Tibial nerve (tissue), 4 donors: Measurements from ENCODE around the gene HEMK1. TPM values are rescaled to one million over a fixed set of nuclear protein-coding genes. Genes with fewer than 3 reads are reported as not detected.

Source experiments
- DNase-seq, 2 donors: peaks; one replicate each; pipeline ENCODE4 v3.0.0-alpha.2; 2019; ENCODE audit warnings: low spot score in 2 of 2
- H3K27ac ChIP-seq, 4 donors: fragments of 200-600 bp; sonication (generic) in 3 of 4; one replicate each; pipeline ENCODE4 v1.5.1; 2017 to 2019; ENCODE audit warnings: mild to moderate bottlenecking in 1 of 4
- H3K27me3 ChIP-seq, 2 donors: fragments of 200-600 bp; sonication (generic) in 1 of 2; one replicate each; pipeline versions ENCODE4 v1.5.1 to v1.6.0; 2017 to 2019
- H3K36me3 ChIP-seq, 3 donors: fragments of 200-600 bp; sonication (generic); one replicate each; pipeline ENCODE4 v1.5.1; 2018 to 2019
- H3K4me1 ChIP-seq, 4 donors: fragments of 200-600 bp; sonication (generic) in 3 of 4; one replicate each; pipeline ENCODE4 v1.5.1; 2017 to 2019
- H3K4me3 ChIP-seq, 4 donors: fragments of 200-600 bp; sonication (generic) in 3 of 4; one replicate each; pipeline ENCODE4 v1.5.1; 2017 to 2019; ENCODE audit warnings: mild to moderate bottlenecking in 1 of 4, moderate library complexity in 1 of 4
- H3K9me3 ChIP-seq, 4 donors: fragments of 200-600 bp; sonication (generic) in 3 of 4; one replicate each; pipeline ENCODE4 v1.5.1; 2017 to 2019
- CTCF ChIP-seq, 5 experiments: fragments of 200-600 bp in 3 of 5; fragments of 450-650 bp in 2 of 5; sonication (generic) in 3 of 5; IDR thresholded peaks; one replicate each; pipeline ENCODE4 v1.5.1; 2016 to 2019; ENCODE audit warnings: antibody characterized with exemption in 5 of 5, mild to moderate bottlenecking in 3 of 5, moderate library complexity in 2 of 5
- EP300 ChIP-seq, 2 donors: sonication (generic); formaldehyde crosslinking; IDR thresholded peaks; one replicate each; pipeline ENCODE4 v1.6.1; 2017; ENCODE audit warnings: antibody characterized with exemption in 2 of 2, mild to moderate bottlenecking in 1 of 2
- POLR2A ChIP-seq, 2 donors: fragments of 450-650 bp; IDR thresholded peaks; one replicate each; pipeline ENCODE4 v1.6.1; 2017; ENCODE audit warnings: antibody characterized with exemption in 2 of 2, mild to moderate bottlenecking in 2 of 2, moderate library complexity in 2 of 2
- WGBS, 2 donors: methylation state at CpG; one replicate each; pipeline ENCODE4 v1.1.5; 2018; 5-methylcytosine and 5-hydroxymethylcytosine counted together
- total RNA-seq, 4 donors: library from RNA; depleted of rRNA; stranded (reverse); fragments of >200 nt; gene quantifications; one replicate each; pipeline ENCODE4 v1.1.0, GENCODE V29; 2016

Gene HEMK1
- total RNA-seq, 4 donors from 2014 or later, result 6.9 to 10.2 (median 8.8) TPM

- TF ChIP-seq EP300 (IDR thresholded peaks at IDR 0.05) (no peak), POLR2A (IDR thresholded peaks at IDR 0.05) (no peak), CTCF (IDR thresholded peaks at IDR 0.05) (no peak)
- Histone ChIP-seq H3K36me3 (peaks cover 0 to 66% (median 0%) of the 10 kb centered on the region in 3 donors), H3K27me3 (no peaks in the 10 kb centered on the region), H3K4me1 (peaks cover 0 to 17% (median 9%) of the 10 kb centered on the region in 4 donors), H3K27ac (no peak overlapping the region), H3K4me3 (no peak overlapping the region), H3K9me3 (no peaks in the 10 kb centered on the region)
- 70 to 77% methylated on average over 2 of the region's 2 CpGs for WGBS, 2 donors
- no peak for DNase-seq
These were observed 6.5 kb upstream of the HEMK1 start for GRCh38 chr3:50562861-50563260.

DNA sequence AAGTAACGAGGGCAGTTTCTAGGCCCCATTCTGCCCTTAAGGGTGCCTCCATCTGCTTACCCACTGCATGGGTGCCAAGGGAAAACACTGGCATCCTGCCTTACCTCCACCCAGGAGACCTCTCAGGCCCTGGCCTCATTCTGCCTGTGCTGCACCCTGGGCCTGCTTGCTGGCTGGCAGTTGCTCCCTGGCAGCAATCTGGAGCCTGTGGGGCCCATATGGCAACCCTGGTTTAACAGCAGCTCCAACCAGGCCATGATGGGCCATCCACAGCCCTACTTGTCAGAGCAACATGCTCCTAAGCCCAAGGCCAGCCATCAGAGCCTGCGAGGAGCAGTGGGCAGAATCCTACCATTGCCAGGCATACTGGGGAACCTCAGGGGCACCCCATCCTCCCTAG lies 5.5 kb upstream of the HEMK1 start:
- no peak for DNase-seq
- 69 to 80% methylated on average over 2 of the region's 2 CpGs for WGBS, 2 donors
- Histone ChIP-seq H3K4me3 (no peak overlapping the region), H3K4me1 (peaks cover 0 to 27% (median 10%) of the 10 kb centered on the region in 4 donors), H3K27me3 (no peaks in the 10 kb centered on the region), H3K36me3 (peaks cover 0 to 60% (median 0%) of the 10 kb centered on the region in 3 donors), H3K27ac (no peak overlapping the region), H3K9me3 (no peaks in the 10 kb centered on the region)
- TF ChIP-seq EP300 (IDR thresholded peaks at IDR 0.05) (no peak), CTCF (IDR thresholded peaks at IDR 0.05) (no peak), POLR2A (IDR thresholded peaks at IDR 0.05) (no peak)

DNA sequence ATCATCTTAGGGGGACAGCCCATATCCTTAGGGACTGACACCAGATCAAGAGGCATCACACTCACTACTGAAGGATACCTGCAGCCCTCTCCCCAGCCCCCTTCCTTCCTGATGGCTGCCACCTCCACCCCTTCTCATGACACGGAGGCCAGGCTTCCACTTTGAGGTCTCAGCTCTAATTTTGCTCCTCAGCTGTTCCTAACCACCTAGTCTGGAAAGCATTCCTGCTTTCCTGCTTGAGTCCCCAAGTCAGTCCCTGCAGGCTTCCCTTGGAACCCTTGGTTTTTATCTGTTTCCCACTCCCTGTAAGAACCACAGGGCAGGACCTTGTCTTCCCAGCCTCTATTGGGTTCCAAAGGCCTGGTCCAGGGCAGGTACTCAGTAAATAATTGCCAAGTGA lies 5.0 kb upstream of the HEMK1 start:
- 83 to 88% methylated on average over 1 of the region's 1 CpG for WGBS, 2 donors

GRCh38 chr3:50567011-50567385 lies 2.3 kb upstream of the HEMK1 start:
- Histone ChIP-seq H3K27ac (peak overlapping the region; percentile 70 to 96 (median 88)), H3K27me3 (no peaks in the 10 kb centered on the region), H3K9me3 (no peaks in the 10 kb centered on the region), H3K36me3 (peaks cover 0 to 31% (median 0%) of the 10 kb centered on the region in 3 donors), H3K4me1 (peaks cover 0 to 50% (median 20%) of the 10 kb centered on the region in 4 donors), H3K4me3 (peak overlapping the region; percentile 49 to 82 (median 66))
- DNase-seq, result no peak
- no peak for TF ChIP-seq POLR2A (IDR thresholded peaks at IDR 0.05)
- no peak for TF ChIP-seq EP300 (IDR thresholded peaks at IDR 0.05)
- TF ChIP-seq CTCF (IDR thresholded peaks at IDR 0.05), result no peak
- 10 to 19% methylated on average over 11 of the region's 11 CpGs for WGBS, 2 donors

More for the DNA sequence above, 5.0 kb upstream of the HEMK1 start:
- Histone ChIP-seq H3K36me3 (peaks cover 0 to 56% (median 0%) of the 10 kb centered on the region in 3 donors), H3K9me3 (no peaks in the 10 kb centered on the region), H3K4me3 (no peak overlapping the region), H3K27me3 (no peaks in the 10 kb centered on the region), H3K4me1 (peaks cover 0 to 27% (median 10%) of the 10 kb centered on the region in 4 donors), H3K27ac (no peak overlapping the region)
- no peak for TF ChIP-seq POLR2A (IDR thresholded peaks at IDR 0.05)
- TF ChIP-seq EP300 (IDR thresholded peaks at IDR 0.05), result no peak
- no peak for TF ChIP-seq CTCF (IDR thresholded peaks at IDR 0.05)
- DNase-seq, result no peak

DNA sequence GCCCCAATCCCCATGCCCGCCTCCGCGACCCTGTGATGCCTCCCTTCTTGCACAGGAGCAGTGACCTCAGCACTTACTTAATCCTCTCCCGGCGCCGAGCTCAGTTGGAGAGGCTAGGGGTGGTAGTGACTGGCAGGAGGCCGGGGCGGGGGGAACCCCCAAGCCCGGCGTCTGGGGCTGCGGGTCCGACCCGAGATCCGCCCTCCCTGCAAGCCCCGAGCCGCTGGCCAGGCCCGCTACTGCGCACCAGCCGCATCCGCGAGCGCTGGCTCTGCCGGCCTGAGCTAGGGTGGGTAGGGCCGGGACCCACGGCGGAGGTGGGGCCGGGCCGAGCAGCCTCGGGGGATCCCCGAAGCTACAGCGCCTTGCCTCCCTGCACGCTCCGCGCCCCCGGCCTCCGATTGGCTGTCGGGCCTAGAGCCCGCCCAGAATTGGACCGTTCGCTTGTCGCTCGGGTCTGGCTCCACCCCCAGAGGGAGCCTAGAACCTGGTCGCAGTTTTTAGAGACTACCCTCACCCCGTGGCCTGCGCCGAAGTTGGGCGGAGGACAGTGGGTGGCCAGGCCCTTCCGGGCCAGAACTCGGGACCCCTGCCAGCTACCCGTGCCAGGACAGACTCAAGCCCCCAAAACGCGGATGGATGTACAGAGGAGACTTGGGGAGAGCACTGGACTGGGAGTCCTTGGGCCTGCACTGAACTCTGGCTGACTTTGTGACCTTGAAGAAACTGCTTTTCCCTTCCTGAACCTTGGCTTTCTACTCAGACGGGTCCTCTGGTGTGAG lies 1.7 kb upstream of the HEMK1 start, which contains the start of gene C3orf18:
Gene C3orf18, minus strand, starts transcription at position 362 of the 782 bp plus-strand sequence. CDS start 2,048 bp downstream, outside the sequence.
- H3K36me3 ChIP-seq, result peaks cover 0 to 27% (median 0%) of the 10 kb centered on the region in 3 donors
- TF ChIP-seq EP300 (IDR thresholded peaks at IDR 0.05) (peak; percentile 18 to 54), CTCF (IDR thresholded peaks at IDR 0.05) (no peak), POLR2A (IDR thresholded peaks at IDR 0.05) (peak in 1 of 2 donors; percentile 46)
- peaks cover 0 to 56% (median 24%) of the 10 kb centered on the region in 4 donors for H3K4me1 ChIP-seq
- WGBS, 2 donors, result 1 to 4% methylated on average over 26 to 50 of the region's 53 CpGs
- H3K9me3 ChIP-seq, result no peaks in the 10 kb centered on the region
- H3K27ac ChIP-seq, result peak within 1 kb of the TSS; percentile 80 to 96 (median 88)
- peak within 1 kb of the TSS; percentile 49 to 83 (median 82) for H3K4me3 ChIP-seq
- H3K27me3 ChIP-seq, result no peaks in the 10 kb centered on the region
- DNase-seq, result peak; percentile 90 to 91
